ENCODE data around the gene MBOAT7. TPM values are rescaled to one million over a fixed set of nuclear protein-coding genes. Genes with fewer than 3 reads are reported as not detected.

MBOAT7 gene
- total RNA-seq, 2 experiments from 2014 or later = 18.1 to 25.0 TPM

- H3K36me3 ChIP-seq (ENCODE audit: insufficient read depth, low read length) = peaks cover 95% of the 10 kb centered on the region
- no peaks in the 10 kb centered on the region for H4K20me1 ChIP-seq (ENCODE audit: insufficient read depth, low read length)
- no peaks in the 10 kb centered on the region for H3K9me3 ChIP-seq (ENCODE audit: low read length)
- ChIA-PET POLR2A (no interaction called here), CTCF (ENCODE audit: unreplicated experiment) (no interaction called here)
- no peaks in the 10 kb centered on the region for H3K79me2 ChIP-seq (ENCODE audit: insufficient read depth, low read depth, low read length)
- no peak overlapping the region for H3K27ac ChIP-seq (ENCODE audit: low read depth, low read length, poor library complexity, severe bottlenecking)
- peaks cover 7% of the 10 kb centered on the region for H3K4me1 ChIP-seq (ENCODE audit: insufficient read depth, low read length, poor library complexity, severe bottlenecking)
- intact Hi-C loops (cut with micrococcal nuclease; ENCODE audit: unreplicated experiment) = no loop called here
- no peak overlapping the region for H3K4me3 ChIP-seq (ENCODE audit: low read depth, low read length, poor library complexity, severe bottlenecking)
- H3K9me2 ChIP-seq (ENCODE audit: insufficient read depth, low read length) = no peaks in the 10 kb centered on the region
- no TSS peak for BruUV-seq (replicated peaks)
- no peak for DNase-seq (ENCODE audit: low spot score)
- H3K4me2 ChIP-seq (ENCODE audit: low read length) = no peak overlapping the region
- no peak overlapping the region for H2AFZ ChIP-seq (ENCODE audit: low read length)
- TF ChIP-seq EZH2phosphoT487 (IDR thresholded peaks at IDR 0.05; ENCODE audit: borderline replicate concordance, low read depth, low read length) (no peak), CTCF (conservative IDR thresholded peaks at IDR 0.05; ENCODE audit: low read length) (no peak)
Measured at GRCh38 chr19:54152878-54153524, 36.4 kb downstream of the MBOAT7 start.

- ChIA-PET POLR2A (no interaction called here), CTCF (ENCODE audit: unreplicated experiment) (no interaction called here)
- no peaks in the 10 kb centered on the region for H4K20me1 ChIP-seq (ENCODE audit: insufficient read depth, low read length)
- TF ChIP-seq EZH2phosphoT487 (IDR thresholded peaks at IDR 0.05; ENCODE audit: borderline replicate concordance, low read depth, low read length) (no peak), CTCF (conservative IDR thresholded peaks at IDR 0.05; ENCODE audit: low read length) (no peak)
- H3K79me2 ChIP-seq (ENCODE audit: insufficient read depth, low read depth, low read length) = no peaks in the 10 kb centered on the region
- H3K4me3 ChIP-seq (ENCODE audit: low read depth, low read length, poor library complexity, severe bottlenecking) = no peak overlapping the region
- peaks cover 97% of the 10 kb centered on the region for H3K36me3 ChIP-seq (ENCODE audit: insufficient read depth, low read length)
- intact Hi-C loops (cut with micrococcal nuclease; ENCODE audit: unreplicated experiment) = no loop called here
- H3K9me3 ChIP-seq (ENCODE audit: low read length) = no peaks in the 10 kb centered on the region
- H3K9me2 ChIP-seq (ENCODE audit: insufficient read depth, low read length) = no peaks in the 10 kb centered on the region
- H2AFZ ChIP-seq (ENCODE audit: low read length) = no peak overlapping the region
- no TSS peak for BruUV-seq (replicated peaks)
- H3K4me2 ChIP-seq (ENCODE audit: low read length) = no peak overlapping the region
- no peak for DNase-seq (ENCODE audit: low spot score)
- no peak overlapping the region for H3K27ac ChIP-seq (ENCODE audit: low read depth, low read length, poor library complexity, severe bottlenecking)
- H3K4me1 ChIP-seq (ENCODE audit: insufficient read depth, low read length, poor library complexity, severe bottlenecking) = peaks cover 6% of the 10 kb centered on the region
Measured at GRCh38 chr19:54152267-54152666, 37.1 kb downstream of the MBOAT7 start.

- POLR2A ChIA-PET = interaction anchor here (0.9 kb wide), 1 partner anchor 9 kb away, joined by 3 read pairs; the partner anchor contains the start of gene LENG1
- H3K36me3 ChIP-seq (ENCODE audit: insufficient read depth, low read length) = peaks cover 97% of the 10 kb centered on the region
- no peaks in the 10 kb centered on the region for H4K20me1 ChIP-seq (ENCODE audit: insufficient read depth, low read length)
- intact Hi-C loops (cut with micrococcal nuclease; ENCODE audit: unreplicated experiment) = no loop called here
- no peak overlapping the region for H2AFZ ChIP-seq (ENCODE audit: low read length)
- no peak for TF ChIP-seq EZH2phosphoT487 (IDR thresholded peaks at IDR 0.05; ENCODE audit: borderline replicate concordance, low read depth, low read length)
- TF ChIP-seq CTCF (conservative IDR thresholded peaks at IDR 0.05; ENCODE audit: low read length) = no peak
- H3K79me2 ChIP-seq (ENCODE audit: insufficient read depth, low read depth, low read length) = no peaks in the 10 kb centered on the region
- H3K4me3 ChIP-seq (ENCODE audit: low read depth, low read length, poor library complexity, severe bottlenecking) = no peak overlapping the region
- CTCF ChIA-PET (ENCODE audit: unreplicated experiment) = no interaction called here
- BruUV-seq (replicated peaks) = no TSS peak
- H3K9me2 ChIP-seq (ENCODE audit: insufficient read depth, low read length) = no peaks in the 10 kb centered on the region
- H3K9me3 ChIP-seq (ENCODE audit: low read length) = no peaks in the 10 kb centered on the region
- H3K4me2 ChIP-seq (ENCODE audit: low read length) = no peak overlapping the region
- peaks cover 6% of the 10 kb centered on the region for H3K4me1 ChIP-seq (ENCODE audit: insufficient read depth, low read length, poor library complexity, severe bottlenecking)
- no peak overlapping the region for H3K27ac ChIP-seq (ENCODE audit: low read depth, low read length, poor library complexity, severe bottlenecking)
- no peak for DNase-seq (ENCODE audit: low spot score)
Measured at GRCh38 chr19:54151362-54152035, 37.9 kb downstream of the MBOAT7 start.
